K562 (cell line): ENCODE measurements around the gene ZNF506. TPM values are rescaled to one million over a fixed set of nuclear protein-coding genes. Genes with fewer than 3 reads are reported as not detected.

Source experiments
- ATF4 ChIP-seq: fragments of 450-650 bp; formaldehyde crosslinking; IDR thresholded peaks from 2 replicates; pipeline ENCODE4 v1.4.0; 2022; ENCODE audit warnings: mild to moderate bottlenecking, moderate library complexity
- CREB3L1 ChIP-seq: fragments of 450-650 bp; IDR thresholded peaks from 2 replicates; pipeline ENCODE4 v1.6.1; 2014; ENCODE audit warnings: low read depth, mild to moderate bottlenecking, moderate library complexity, borderline replicate concordance
- HIVEP1 ChIP-seq: fragments of 250-450 bp; sonication (Bioruptor Pico); IDR thresholded peaks from 2 replicates; pipeline ENCODE4 v1.4.0; 2020; ENCODE audit warnings: mild to moderate bottlenecking
- HSF4 ChIP-seq: fragments of 250-450 bp; sonication (Bioruptor Pico); IDR thresholded peaks from 2 replicates; pipeline ENCODE4 v2.1.2; 2022; ENCODE audit warnings: mild to moderate bottlenecking, moderate library complexity, borderline replicate concordance
- MEF2A ChIP-seq: IDR thresholded peaks from 2 replicates; pipeline ENCODE4 v1.6.1; 2011; ENCODE audit warnings: low read depth, mild to moderate bottlenecking, low read length, moderate library complexity; ENCODE audit not compliant: control insufficient read depth
- MTA1 ChIP-seq: fragments of 450-650 bp; IDR thresholded peaks from 2 replicates; pipeline ENCODE4 v1.6.1; 2017; ENCODE audit warnings: borderline replicate concordance
- MYBL2 ChIP-seq, 2 experiments: fragments of 450-650 bp in 1 of 2; sonication (generic) in 1 of 2; formaldehyde crosslinking in 1 of 2; IDR thresholded peaks; 2 replicates each; pipeline versions ENCODE4 v1.6.1 to v1.8.1; 2017 to 2022; ENCODE audit warnings: borderline replicate concordance in 1 of 2, inconsistent platforms in 1 of 2, low read depth in 1 of 2, mild to moderate bottlenecking in 1 of 2, missing genetic modification reagents in 1 of 2, moderate library complexity in 1 of 2
- NCOA6 ChIP-seq: fragments of 450-650 bp; IDR thresholded peaks from 2 replicates; pipeline ENCODE4 v1.6.1; 2017; ENCODE audit warnings: mild to moderate bottlenecking
- NR2C1 ChIP-seq, 2 experiments: fragments of 450-650 bp; IDR thresholded peaks; 2 replicates each; pipeline ENCODE4 v1.6.1; 2017; ENCODE audit warnings: mild to moderate bottlenecking in 2 of 2, antibody characterized with exemption in 1 of 2, inconsistent platforms in 1 of 2, missing compliant biosample characterization in 1 of 2, missing genetic modification characterization in 1 of 2
- NR2C2 ChIP-seq, 2 experiments: fragments of 200-800 bp in 1 of 2; sonication (Bioruptor generic) in 1 of 2; sonication (generic) in 1 of 2; formaldehyde crosslinking in 1 of 2; IDR thresholded peaks; 2 replicates each; pipeline versions ENCODE4 v1.6.1 to v1.8.0; 2016 to 2022; ENCODE audit warnings: mild to moderate bottlenecking in 1 of 2, missing compliant biosample characterization in 1 of 2, missing genetic modification characterization in 1 of 2, missing genetic modification reagents in 1 of 2
- PKNOX1 ChIP-seq: fragments of 450-650 bp; IDR thresholded peaks from 2 replicates; pipeline ENCODE4 v1.6.1; 2016
- RFX1 ChIP-seq: fragments of 450-650 bp; IDR thresholded peaks from 2 replicates; pipeline ENCODE4 v1.6.1; 2016; ENCODE audit warnings: mild to moderate bottlenecking, moderate library complexity
- ZNF696 ChIP-seq: fragments of 250-450 bp; sonication (Bioruptor Pico); conservative IDR thresholded peaks from 2 replicates; pipeline ENCODE4 v1.4.0; 2020; ENCODE audit warnings: mild to moderate bottlenecking, moderate library complexity
- ZNF740 ChIP-seq, 3 experiments: fragments of 200-800 bp in 1 of 3; sonication (Bioruptor generic) in 1 of 3; sonication (generic) in 1 of 3; formaldehyde crosslinking in 1 of 3; IDR thresholded peaks; 2 replicates each; pipeline versions ENCODE4 v1.6.1 to v1.8.0; 2016 to 2022; ENCODE audit warnings: mild to moderate bottlenecking in 2 of 3, missing compliant biosample characterization in 2 of 3, missing genetic modification characterization in 2 of 3, missing genetic modification reagents in 1 of 3
- polyA plus RNA-seq, 8 experiments: library from polyadenylated mRNA; depleted of rRNA in 4 of 8; stranded (reverse) in 5 of 8; unstranded in 3 of 8; fragments of >200 nt; fragmentation: Nextera tagmentation in 2 of 8; fragmentation: Illumina TruSeq in 1 of 8; extraction: Ambion mirVana in 2 of 8; extraction: Trizol in 1 of 8; gene quantifications; 2 replicates each; pipeline versions ENCODE4 v1.2.1 to v1.2.3, GENCODE V29; 2011 to 2014; ENCODE audit warnings: inconsistent platforms in 1 of 8, missing spikeins in 1 of 8
- total RNA-seq, 7 experiments: library from RNA; depleted of rRNA in 6 of 7; stranded (reverse); fragments of >200 nt in 6 of 7; fragmentation: Illumina TruSeq in 2 of 7; extraction: Trizol in 2 of 7; gene quantifications; 2 replicates each; pipeline versions ENCODE4 v1.2.1 to v1.2.3, GENCODE V29; 2011 to 2021; ENCODE audit warnings: low replicate concordance in 1 of 7
- TF ChIP-seq, protein P1 (sequence below): fragments of 450-650 bp; IDR thresholded peaks from 2 replicates; pipeline ENCODE4 v1.7.1; 2018; ENCODE audit warnings: mild to moderate bottlenecking, low read depth; ENCODE audit not compliant: partially characterized antibody
- TF ChIP-seq, protein P2 (sequence below): sonication (generic); formaldehyde crosslinking; IDR thresholded peaks from 2 replicates; pipeline ENCODE4 v1.8.1; 2023; ENCODE audit warnings: mild to moderate bottlenecking, missing genetic modification reagents

The ZNF506 gene
- total and polyA plus RNA-seq, 9 of the 15 experiments (the other 6 are each of a cell fraction or from before 2014, with no cell fraction given), result 0.03 to 0.44 (median 0.14) TPM; not detected in 2

- TF ChIP-seq ATF4 (CRISPR knock-in tag) (no peak), CREB3L1 (peak; percentile 45; the same call in 1 of the 2 replicates), HSF4 (no peak), PKNOX1 (no peak), ZNF696 (CRISPR knock-in tag) (no peak), NCOA6 (no peak), MYBL2 (IDR thresholded peaks at IDR 0.05; ENCODE audit: low read depth) (no peak; the same call in 1 of the 2 replicates), MYBL2 (CRISPR knock-in tag; IDR thresholded peaks at IDR 0.05; ENCODE audit: borderline replicate concordance) (no peak), MTA1 (no peak), MEF2A (no peak), RFX1 (no peak), NR2C2 (CRISPR knock-in tag; IDR thresholded peaks at IDR 0.05) (no peak), NR2C2 (tag; IDR thresholded peaks at IDR 0.05) (no peak), ZNF740 (CRISPR knock-in tag; IDR thresholded peaks at IDR 0.05) (no peak), ZNF740 (tag; IDR thresholded peaks at IDR 0.05) (no peak), HIVEP1 (no peak), NR2C1 (IDR thresholded peaks at IDR 0.05) (no peak), NR2C1 (tag; IDR thresholded peaks at IDR 0.05) (no peak)
- TF ChIP-seq, protein P1, sequence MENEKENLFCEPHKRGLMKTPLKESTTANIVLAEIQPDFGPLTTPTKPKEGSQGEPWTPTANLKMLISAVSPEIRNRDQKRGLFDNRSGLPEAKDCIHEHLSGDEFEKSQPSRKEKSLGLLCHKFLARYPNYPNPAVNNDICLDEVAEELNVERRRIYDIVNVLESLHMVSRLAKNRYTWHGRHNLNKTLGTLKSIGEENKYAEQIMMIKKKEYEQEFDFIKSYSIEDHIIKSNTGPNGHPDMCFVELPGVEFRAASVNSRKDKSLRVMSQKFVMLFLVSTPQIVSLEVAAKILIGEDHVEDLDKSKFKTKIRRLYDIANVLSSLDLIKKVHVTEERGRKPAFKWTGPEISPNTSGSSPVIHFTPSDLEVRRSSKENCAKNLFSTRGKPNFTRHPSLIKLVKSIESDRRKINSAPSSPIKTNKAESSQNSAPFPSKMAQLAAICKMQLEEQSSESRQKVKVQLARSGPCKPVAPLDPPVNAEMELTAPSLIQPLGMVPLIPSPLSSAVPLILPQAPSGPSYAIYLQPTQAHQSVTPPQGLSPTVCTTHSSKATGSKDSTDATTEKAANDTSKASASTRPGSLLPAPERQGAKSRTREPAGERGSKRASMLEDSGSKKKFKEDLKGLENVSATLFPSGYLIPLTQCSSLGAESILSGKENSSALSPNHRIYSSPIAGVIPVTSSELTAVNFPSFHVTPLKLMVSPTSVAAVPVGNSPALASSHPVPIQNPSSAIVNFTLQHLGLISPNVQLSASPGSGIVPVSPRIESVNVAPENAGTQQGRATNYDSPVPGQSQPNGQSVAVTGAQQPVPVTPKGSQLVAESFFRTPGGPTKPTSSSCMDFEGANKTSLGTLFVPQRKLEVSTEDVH, result no peak
- TF ChIP-seq, protein P2, sequence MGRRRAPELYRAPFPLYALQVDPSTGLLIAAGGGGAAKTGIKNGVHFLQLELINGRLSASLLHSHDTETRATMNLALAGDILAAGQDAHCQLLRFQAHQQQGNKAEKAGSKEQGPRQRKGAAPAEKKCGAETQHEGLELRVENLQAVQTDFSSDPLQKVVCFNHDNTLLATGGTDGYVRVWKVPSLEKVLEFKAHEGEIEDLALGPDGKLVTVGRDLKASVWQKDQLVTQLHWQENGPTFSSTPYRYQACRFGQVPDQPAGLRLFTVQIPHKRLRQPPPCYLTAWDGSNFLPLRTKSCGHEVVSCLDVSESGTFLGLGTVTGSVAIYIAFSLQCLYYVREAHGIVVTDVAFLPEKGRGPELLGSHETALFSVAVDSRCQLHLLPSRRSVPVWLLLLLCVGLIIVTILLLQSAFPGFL (CRISPR knock-in tag), result no peak
These were observed 44.4 kb upstream of the ZNF506 start, which contains the start of gene ZNF253 (continued) for GRCh38 chr19:19865750-19866610.
